Inflammatory macrophage treated with lipopolysaccharide for 1 hour (primary cell): ENCODE measurements around the gene SNX9.
"Not testable (repeated sequence)": the region's sequence is repeated elsewhere in the genome, so short reads cannot be mapped to it uniquely, and the experiment has no call there.

Experiments used
- DNase-seq, 2 donors: peaks; one replicate each; pipeline ENCODE4 v3.0.0-alpha.2; 2020 to 2022

Gene SNX9

GRCh38 chr6:157929076-157929475 lies 106.0 kb downstream of the SNX9 start:
- no peak for DNase-seq

GRCh38 chr6:157929765-157930319 lies 106.8 kb downstream of the SNX9 start:
- DNase-seq: no peak

GRCh38 chr6:157935786-157936185 lies 112.7 kb downstream of the SNX9 start:
- DNase-seq: no peak

GRCh38 chr6:157937318-157937717 lies 114.3 kb downstream of the SNX9 start:
- no peak for DNase-seq

- DNase-seq: no peak
Observed at GRCh38 chr6:157937916-157938315, 114.9 kb downstream of the SNX9 start.

GRCh38 chr6:157940375-157941036 lies 117.5 kb downstream of the SNX9 start:
- not testable (repeated sequence) for DNase-seq

- DNase-seq: no peak
Observed at GRCh38 chr6:157941101-157941863, 118.2 kb downstream of the SNX9 start.

GRCh38 chr6:157942351-157942750 lies 119.3 kb downstream of the SNX9 start:
- no peak for DNase-seq

- DNase-seq: no peak
Observed at GRCh38 chr6:157943249-157943963, 120.4 kb downstream of the SNX9 start.

- no peak for DNase-seq
Observed at GRCh38 chr6:157943964-157944283, 120.9 kb downstream of the SNX9 start.

- no peak for DNase-seq
Observed at GRCh38 chr6:157944983-157945931, 122.2 kb downstream of the SNX9 start.

- DNase-seq: no peak
Observed at GRCh38 chr6:157946053-157946617, 123.1 kb downstream of the SNX9 start.

GRCh38 chr6:157946865-157947532 lies 124.0 kb downstream of the SNX9 start:
- DNase-seq: no peak

- not testable (repeated sequence) for DNase-seq
Observed at GRCh38 chr6:157950899-157951298, 127.9 kb downstream of the SNX9 start.

GRCh38 chr6:157951828-157952227 lies 128.8 kb downstream of the SNX9 start:
- DNase-seq: no peak

- no peak for DNase-seq
Observed at GRCh38 chr6:157952861-157953351, 129.9 kb downstream of the SNX9 start.

GRCh38 chr6:157953580-157954091 lies 130.6 kb downstream of the SNX9 start:
- DNase-seq: no peak

- DNase-seq: no peak
Observed at GRCh38 chr6:157954150-157955117, 131.4 kb downstream of the SNX9 start.

- DNase-seq: no peak
Observed at GRCh38 chr6:157955675-157956074, 132.6 kb downstream of the SNX9 start.
